GM10266 (cell line): ENCODE data around the gene NAA15.
"Not testable (repeated sequence)": the region's sequence is repeated elsewhere in the genome, so short reads cannot be mapped to it uniquely, and the experiment has no call there.

Experiments
- DNase-seq: peaks from one replicate; pipeline ENCODE4 v3.0.0; 2012; ENCODE audit errors: extremely low spot score
- CTCF ChIP-seq: IDR thresholded peaks from 2 replicates; pipeline ENCODE4 v1.5.1; 2012; ENCODE audit warnings: mild to moderate bottlenecking, low read depth; ENCODE audit not compliant: control insufficient read depth, insufficient read depth; ENCODE audit errors: missing control alignments

The NAA15 gene

DNA sequence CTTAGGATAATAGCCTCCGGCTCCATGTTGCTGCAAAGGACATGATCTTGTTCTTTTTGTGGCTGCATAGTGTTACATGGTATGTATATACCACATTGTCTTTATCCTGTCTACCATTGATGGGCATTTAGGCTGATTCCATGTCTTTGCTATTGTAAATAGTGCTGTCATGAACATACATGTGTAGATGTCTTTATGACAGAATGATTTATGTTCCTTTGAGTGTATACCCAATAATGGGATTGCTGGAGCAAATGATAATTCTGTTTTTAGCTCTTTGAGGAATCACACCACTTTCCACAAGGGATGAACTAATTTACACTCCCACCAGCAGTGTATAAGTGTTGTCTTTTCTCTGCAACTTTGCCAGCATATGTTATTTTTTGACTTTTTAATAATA is 157.2 kb downstream of the NAA15 start:
- no peak for TF ChIP-seq CTCF
- DNase-seq: no peak

- DNase-seq: no peak
- no peak for TF ChIP-seq CTCF
Observed at GRCh38 chr4:139458999-139459398, 157.7 kb downstream of the NAA15 start.

GRCh38 chr4:139460565-139460964 is 159.3 kb downstream of the NAA15 start:
- DNase-seq: no peak
- no peak for TF ChIP-seq CTCF

GRCh38 chr4:139461022-139461628 is 159.8 kb downstream of the NAA15 start:
- TF ChIP-seq CTCF: no peak
- DNase-seq: no peak

- not testable (repeated sequence) for DNase-seq
Observed at GRCh38 chr4:139464512-139464911, 163.2 kb downstream of the NAA15 start.

GRCh38 chr4:139465922-139466321 is 164.6 kb downstream of the NAA15 start:
- no peak for TF ChIP-seq CTCF
- no peak for DNase-seq

DNA sequence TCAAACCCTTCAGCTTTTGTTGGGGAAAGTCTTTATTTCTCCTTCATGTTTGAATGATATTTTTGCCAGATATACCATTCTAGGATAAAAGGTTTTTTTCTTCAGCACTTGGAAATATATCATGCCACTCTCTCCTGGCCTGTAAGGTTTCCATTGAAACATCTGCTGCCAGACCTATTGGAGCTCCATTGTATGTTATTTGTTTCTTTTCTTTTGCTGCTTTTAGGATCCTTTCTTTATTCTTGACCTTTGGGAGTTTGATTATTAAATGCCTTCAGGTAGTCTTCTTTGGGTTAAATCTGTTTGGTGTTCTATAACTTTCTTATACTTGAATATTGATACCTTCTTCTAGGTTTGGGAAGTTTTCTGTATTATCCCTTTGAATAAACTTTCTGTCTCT is 167.5 kb downstream of the NAA15 start:
- DNase-seq: not testable (repeated sequence)

DNA sequence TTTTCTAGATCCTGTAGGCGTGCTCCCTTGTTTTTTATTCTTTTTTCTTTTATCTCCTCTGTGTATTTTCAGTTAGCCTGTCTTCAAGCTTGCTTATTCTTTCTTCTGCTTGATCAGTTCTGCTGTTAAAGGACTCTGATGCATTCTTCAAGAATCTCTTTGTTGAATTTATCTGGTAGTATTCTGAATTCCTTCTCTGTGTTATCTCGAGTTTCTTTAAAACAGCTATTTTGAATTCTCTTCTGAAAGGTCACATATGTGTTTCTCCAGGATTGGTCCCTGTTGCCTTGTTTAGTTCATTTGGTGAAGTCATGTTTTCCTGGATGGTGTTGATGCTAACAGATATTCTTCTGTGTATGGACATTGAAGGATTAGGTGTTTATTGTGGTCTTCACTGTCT is 167.9 kb downstream of the NAA15 start:
- TF ChIP-seq CTCF: no peak
- DNase-seq: no peak
